NCI-H2196 (cell line): Measurements from ENCODE around the gene XYLT1.

Experiments used
- DNase-seq: peaks from one replicate; lab custom pipeline; 2025; ENCODE audit not compliant: unreplicated experiment; lab: John Stamatoyannopoulos, UW

Gene XYLT1

GRCh38 chr16:17404941-17405689, 65.6 kb downstream of the XYLT1 start:
- DNase-seq: peak; percentile 44

DNA sequence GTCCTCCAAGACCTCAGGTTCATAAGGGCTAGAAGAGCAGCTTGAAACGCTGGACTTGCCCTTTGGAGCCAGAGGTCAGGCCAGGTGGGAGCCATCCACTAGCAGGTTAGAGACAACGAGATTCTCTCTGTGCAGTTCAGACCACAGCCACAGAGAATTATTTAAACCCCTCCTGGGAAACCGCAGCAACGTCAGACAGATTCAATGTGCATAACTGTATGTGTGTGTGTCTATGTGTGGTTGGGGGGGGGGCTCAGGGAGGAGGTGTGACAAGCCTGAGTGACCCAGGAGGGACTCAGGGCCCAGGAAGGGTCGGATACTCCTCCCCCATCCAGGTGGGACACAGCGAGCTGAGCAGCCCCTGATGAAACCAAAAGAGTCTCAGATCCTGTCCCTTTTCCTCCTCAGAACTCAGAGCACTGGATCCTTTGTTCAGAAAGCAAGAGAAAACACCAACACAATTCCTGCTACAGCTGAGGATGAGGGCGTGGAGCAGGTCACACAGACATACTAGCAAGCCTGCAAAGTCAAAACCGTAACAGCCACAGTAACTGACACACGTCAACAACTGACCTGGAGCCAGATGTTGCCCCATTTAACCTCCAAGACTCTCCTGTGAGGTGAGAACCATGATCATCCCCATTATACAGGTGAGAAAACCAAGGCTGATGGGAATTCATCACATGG, 66.8 kb downstream of the XYLT1 start:
- no peak for DNase-seq

DNA sequence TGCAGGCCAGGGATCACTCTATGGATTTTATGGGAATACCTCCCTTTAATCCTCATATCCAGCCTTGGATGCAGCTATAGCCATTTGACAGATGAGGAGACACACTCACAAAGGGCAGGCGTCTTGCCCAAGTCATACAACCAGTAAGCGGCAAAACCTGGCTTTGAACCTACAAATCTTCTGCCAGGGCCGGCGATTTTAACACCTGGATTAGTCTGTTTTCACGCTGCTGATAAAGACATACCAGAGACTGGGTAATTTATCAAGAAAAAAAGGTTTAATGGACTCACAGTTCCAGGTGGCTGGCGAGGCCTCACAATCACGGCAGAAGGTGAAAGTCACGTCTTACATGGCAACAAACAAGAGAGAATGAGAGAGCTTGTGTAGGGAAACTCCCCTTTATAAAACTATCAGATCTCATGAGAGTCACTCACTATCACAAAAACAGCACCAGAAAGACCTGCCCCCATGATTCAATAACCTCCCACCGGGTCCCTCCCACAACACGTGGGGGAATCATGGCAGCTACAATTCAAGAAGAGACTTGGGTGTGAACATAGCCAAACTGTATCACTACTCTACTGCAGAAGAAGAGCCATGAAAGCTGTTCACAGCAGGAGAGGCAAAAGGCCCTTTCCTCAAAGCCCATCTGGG, 67.5 kb downstream of the XYLT1 start:
- DNase-seq: no peak

GRCh38 chr16:17397499-17397891, 73.3 kb downstream of the XYLT1 start:
- peak; percentile 98 for DNase-seq

DNA sequence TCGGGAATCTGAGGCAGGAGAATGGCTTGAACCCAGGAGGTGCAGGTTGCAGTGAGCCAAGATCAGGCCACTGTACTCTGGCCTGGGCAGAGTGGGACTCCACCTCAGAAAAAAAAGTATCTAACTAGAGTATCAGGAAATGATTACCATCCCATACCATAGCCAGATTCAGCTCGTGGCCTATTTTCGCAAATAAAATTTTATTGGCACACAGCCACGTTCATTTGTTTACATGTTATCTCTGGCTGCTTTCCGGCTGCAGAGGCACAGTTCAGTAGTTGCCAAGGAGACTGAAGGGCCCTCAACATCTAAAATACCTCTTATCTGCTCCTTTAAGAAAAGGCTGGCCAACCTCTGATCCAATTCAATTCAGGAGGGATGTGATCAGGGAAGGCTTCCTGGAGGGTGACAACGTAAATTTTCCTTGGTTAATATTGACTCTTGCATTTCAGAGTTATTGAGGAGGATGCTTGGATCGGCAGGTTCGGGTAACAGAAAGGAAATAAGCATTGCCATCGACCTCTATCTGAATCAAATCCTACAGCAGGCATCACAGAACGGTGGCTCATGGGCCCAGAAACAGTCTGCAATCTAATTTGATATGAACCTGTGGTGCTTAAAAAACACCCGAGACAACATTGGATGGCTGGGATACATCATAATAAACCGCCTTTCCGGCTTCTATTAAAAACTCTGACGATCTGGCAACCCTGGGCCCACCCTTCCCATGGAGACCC, 73.8 kb downstream of the XYLT1 start:
- peak; percentile 96 for DNase-seq

GRCh38 chr16:17395849-17396480, 74.8 kb downstream of the XYLT1 start:
- no peak for DNase-seq

DNA sequence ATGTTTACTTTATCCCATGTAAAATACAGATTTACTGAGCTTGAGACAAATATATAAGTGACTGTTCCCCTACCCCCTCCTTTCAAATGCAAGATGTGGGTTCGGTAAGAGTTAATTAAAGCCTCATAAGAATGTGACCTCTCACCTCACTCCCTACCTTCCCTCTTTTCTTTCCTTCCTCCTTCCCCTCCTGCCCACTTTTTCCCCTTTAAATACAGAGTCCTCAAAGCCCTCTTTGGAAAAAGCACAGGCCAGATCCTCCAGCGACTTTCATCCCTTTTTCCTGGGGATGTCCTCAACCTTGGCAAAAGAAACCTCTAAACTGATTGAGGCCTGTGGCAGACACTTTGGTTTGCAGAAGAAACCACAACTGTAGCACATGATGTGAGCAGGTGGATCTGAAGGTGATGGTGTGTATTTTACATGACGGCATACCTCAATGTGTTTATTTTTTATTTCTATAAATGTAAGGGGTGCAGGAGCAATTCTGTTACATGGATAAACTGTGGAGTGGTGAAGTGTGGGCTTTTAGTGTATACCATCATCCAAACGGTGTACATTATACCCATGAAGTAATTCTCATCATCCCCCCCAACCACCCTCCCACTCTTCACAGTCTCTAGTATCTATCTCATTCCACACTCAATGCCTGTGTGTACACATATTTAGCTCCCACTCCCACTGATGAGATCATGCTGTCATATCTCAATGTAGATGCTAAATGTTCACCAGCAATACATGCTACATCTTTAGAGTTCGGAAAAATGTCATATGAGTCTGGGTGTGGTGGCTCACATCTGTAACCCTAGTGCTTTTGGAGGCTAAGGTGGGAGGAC, 77.7 kb downstream of the XYLT1 start:
- no peak for DNase-seq

- no peak for DNase-seq
These were observed 78.5 kb downstream of the XYLT1 start for GRCh38 chr16:17392127-17392856.

GRCh38 chr16:17391715-17392114, 79.0 kb downstream of the XYLT1 start:
- no peak for DNase-seq

DNA sequence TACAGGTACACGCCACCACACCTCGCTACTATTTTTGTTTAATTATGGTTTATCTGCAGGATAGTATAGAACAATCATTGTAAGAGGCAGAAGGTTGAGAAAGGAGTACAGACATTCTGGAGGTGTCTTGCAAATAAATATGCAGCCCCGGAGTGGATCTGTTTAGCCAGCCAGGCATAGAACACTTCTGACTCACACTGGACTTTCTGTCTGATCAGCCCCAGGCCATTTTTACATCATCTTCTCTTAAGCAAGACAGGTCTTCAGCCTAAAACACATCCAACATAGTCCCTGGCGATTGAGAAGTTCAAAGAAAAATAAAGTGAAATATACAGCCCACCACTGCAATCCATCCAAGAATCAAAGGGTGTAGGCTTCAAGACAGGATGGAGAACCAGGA, 81.4 kb downstream of the XYLT1 start:
- no peak for DNase-seq

- DNase-seq: no peak
These were observed 83.5 kb downstream of the XYLT1 start for GRCh38 chr16:17387256-17387655.

DNA sequence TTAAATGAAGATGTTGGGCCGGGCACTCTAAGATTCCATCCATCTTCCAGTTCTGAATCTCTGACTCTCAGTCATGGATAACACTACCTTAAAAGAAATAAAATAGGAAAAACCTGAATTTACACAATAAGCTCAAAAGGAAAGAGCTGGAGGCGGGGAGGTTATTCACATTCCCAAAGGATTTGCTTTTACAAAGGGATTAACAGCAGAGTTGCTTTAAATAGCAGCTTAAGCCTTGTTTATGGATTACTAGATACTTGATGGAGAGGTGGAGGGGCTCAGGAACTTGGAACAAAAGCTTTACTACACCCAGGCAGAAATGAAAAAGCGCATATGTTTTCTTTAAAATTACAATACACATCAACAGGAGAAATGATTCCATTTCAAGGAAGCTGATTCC, 84.5 kb downstream of the XYLT1 start:
- DNase-seq: no peak

DNA sequence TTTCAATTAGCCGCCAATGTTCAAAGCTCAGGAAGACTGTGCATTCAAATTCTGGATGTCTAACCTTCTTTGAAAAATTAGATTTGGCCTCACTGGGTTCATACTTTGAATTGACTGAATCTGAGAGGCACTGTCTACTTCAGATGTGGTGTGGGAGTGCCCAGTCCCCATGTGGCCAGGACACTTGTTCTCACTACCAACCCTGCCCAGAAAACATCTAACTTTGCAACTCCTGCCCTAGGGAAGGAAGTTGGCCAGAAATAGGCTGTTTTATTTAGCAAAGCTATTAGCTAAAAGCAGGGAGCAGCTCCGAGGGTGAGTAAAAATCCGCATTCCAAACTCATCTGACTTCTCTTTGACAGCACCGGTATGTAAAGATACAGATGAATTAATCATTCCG, 86.3 kb downstream of the XYLT1 start:
- DNase-seq: no peak

DNA sequence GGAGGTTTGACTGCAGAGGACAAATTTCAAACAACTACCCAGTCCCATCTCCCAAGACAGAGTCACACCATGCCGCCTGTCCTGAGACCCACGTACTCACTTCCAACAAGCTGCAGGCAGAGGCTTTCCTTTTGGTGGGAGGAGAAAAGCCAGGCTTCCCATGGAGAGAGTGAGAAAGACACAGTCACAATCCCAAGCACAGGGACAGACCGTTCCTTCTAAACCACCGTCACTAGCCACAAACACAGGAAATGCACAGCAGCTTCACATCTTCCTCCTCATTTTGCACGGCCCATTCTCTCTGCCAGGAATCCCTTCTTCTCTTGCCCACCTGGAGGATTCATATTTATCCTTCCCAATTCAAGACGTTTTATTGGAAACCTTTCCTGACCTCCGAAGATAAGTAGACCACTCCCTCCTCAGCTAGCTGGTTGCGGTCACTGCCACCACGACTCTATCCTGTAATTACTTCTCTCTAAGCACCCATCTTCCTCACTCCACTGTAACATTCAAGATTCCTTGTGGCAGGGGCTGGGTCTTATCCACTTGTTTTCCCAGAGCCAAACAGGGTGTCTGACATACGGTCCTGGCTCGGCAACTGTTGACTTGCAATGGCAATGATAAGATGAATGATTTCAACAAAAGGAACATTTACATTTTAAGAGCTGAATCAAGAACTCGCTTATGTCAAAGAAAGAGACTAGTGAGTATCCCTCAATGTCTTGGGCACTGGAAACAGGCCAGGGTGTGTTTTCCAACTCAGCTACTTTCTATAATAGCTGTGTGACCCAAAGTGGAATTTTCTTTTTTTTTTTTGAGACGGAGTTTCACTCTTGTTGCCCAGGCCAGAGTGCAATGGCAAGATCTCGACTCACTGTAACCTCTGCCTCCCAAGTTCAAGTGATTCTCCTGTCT, 87.6 kb downstream of the XYLT1 start:
- no peak for DNase-seq

GRCh38 chr16:17382514-17382913, 88.2 kb downstream of the XYLT1 start:
- no peak for DNase-seq

DNA sequence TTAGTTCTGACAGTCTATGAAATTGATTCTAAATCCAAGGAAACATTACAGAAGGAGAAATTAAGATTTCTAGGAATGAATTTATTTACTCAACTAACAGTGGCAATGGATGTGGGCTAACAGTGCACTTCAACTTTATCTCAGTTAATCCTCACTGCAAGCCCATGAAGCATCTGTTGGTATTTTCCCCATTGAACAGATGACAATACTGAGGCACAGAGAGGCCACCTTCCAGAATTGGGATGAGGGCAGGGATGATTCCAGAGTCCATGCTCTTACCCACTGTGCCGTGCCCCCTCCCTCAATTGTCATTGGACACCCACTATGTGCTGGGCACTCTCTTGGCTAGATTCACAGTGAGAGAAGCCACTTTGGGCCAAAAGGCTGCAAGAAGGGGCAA, 89.0 kb downstream of the XYLT1 start:
- no peak for DNase-seq

GRCh38 chr16:17380613-17381012, 90.1 kb downstream of the XYLT1 start:
- DNase-seq: no peak

- DNase-seq: no peak
These were observed 91.6 kb downstream of the XYLT1 start for GRCh38 chr16:17379121-17379571.
